Aorta (tissue), 4 donors: ENCODE results near the gene MAPK4. TPM values are rescaled to one million over a fixed set of nuclear protein-coding genes. Genes with fewer than 3 reads are reported as not detected.

ENCODE experiments used
- polyA plus RNA-seq, 2 donors: library from polyadenylated mRNA; stranded (reverse); fragments of 200-250 nt; gene quantifications; one replicate each; pipeline ENCODE4 v1.2.3, GENCODE V29; 2013
- total RNA-seq, 2 donors: library from RNA; stranded (reverse); fragmentation: NEBNext Ultra II Directional; extraction: Animal tissue kit (Norgen Biotek cat#: 25700); gene quantifications; one replicate each; pipeline ENCODE4 v1.2.1, GENCODE V29; 2021
- donor health status: healthy with polysubstance abuse.
- donor health status: Bipolar disorder and iron deficiency.
- donor health status: DM: no; HTN: no; CAD: no.
- donor health status: DM: yes; HTN: yes; CAD: no.

MAPK4 gene
- total and polyA plus RNA-seq, 4 donors = 1.1 to 4.2 (median 1.5) TPM

Other genes with a start within 250 kb of the MAPK4 start
- gene SKA1, start 185.0 kb upstream of the MAPK4 start, total RNA-seq = under 1 TPM; 0.42 to 0.52 TPM
- gene SKA1, start 185.0 kb upstream of the MAPK4 start, polyA plus RNA-seq = not detected